NCI-H524 (cell line): ENCODE results near the gene EDDM13.
"Not testable (repeated sequence)": the region's sequence is repeated elsewhere in the genome, so short reads cannot be mapped to it uniquely, and the experiment has no call there.

Source experiments
- DNase-seq, 2 experiments: peaks; one replicate each; lab custom pipeline; 2025; lab: John Stamatoyannopoulos, UW

EDDM13 gene

GRCh38 chr19:56272161-56272798, at the start of gene EDDM13:
Gene EDDM13, plus strand, starts transcription at chr19:56272748. Its CDS starts 87 bp downstream, at chr19:56272835.
- no peak for DNase-seq

- DNase-seq = no peak
Observed at GRCh38 chr19:56222901-56223300, 49.6 kb upstream of the EDDM13 start.

- DNase-seq = no peak
Observed at GRCh38 chr19:56223481-56223880, 49.1 kb upstream of the EDDM13 start.

- no peak for DNase-seq
Observed at GRCh38 chr19:56245121-56245740, 27.3 kb upstream of the EDDM13 start.

GRCh38 chr19:56245764-56246163, 26.8 kb upstream of the EDDM13 start:
- not testable (repeated sequence) for DNase-seq

- DNase-seq = not testable (repeated sequence)
Observed at GRCh38 chr19:56248736-56249338, 23.7 kb upstream of the EDDM13 start.

GRCh38 chr19:56252699-56253422, 19.7 kb upstream of the EDDM13 start:
- peak; percentile 66 to 89 for DNase-seq

- peak; percentile 38 to 82 for DNase-seq
Observed at GRCh38 chr19:56253737-56254136, 18.8 kb upstream of the EDDM13 start.

- no peak for DNase-seq
Observed at GRCh38 chr19:56258272-56258671, 14.3 kb upstream of the EDDM13 start.

GRCh38 chr19:56261145-56261544, 11.4 kb upstream of the EDDM13 start:
- DNase-seq = no peak

GRCh38 chr19:56261932-56262331, 10.6 kb upstream of the EDDM13 start:
- not testable (repeated sequence) for DNase-seq

- no peak for DNase-seq
Observed at GRCh38 chr19:56263319-56263718, 9.2 kb upstream of the EDDM13 start.

- DNase-seq = no peak
Observed at GRCh38 chr19:56266051-56266450, 6.5 kb upstream of the EDDM13 start.

GRCh38 chr19:56269348-56269747, 3.2 kb upstream of the EDDM13 start:
- DNase-seq = peak in 1 of 2 experiments; percentile 2

GRCh38 chr19:56270676-56271075, 1.9 kb upstream of the EDDM13 start:
- no peak for DNase-seq

GRCh38 chr19:56271151-56271550, 1.4 kb upstream of the EDDM13 start:
- DNase-seq = no peak

GRCh38 chr19:56273563-56274117, 1.1 kb downstream of the EDDM13 start:
- DNase-seq = no peak

GRCh38 chr19:56282809-56283208, 10.3 kb downstream of the EDDM13 start:
- no peak for DNase-seq

GRCh38 chr19:56284746-56285145, 12.2 kb downstream of the EDDM13 start:
- DNase-seq = no peak

GRCh38 chr19:56290104-56290503, 17.6 kb downstream of the EDDM13 start:
- no peak for DNase-seq

GRCh38 chr19:56291867-56292266, 19.3 kb downstream of the EDDM13 start:
- no peak for DNase-seq

- DNase-seq = no peak
Observed at GRCh38 chr19:56294549-56294948, 22.0 kb downstream of the EDDM13 start.
